ENCODE measurements around the gene DNASE1L2.

DNASE1L2 gene

GRCh38 chr16:2282262-2282661, 46.0 kb downstream of the DNASE1L2 start:
- TF ChIP-seq, protein P1, sequence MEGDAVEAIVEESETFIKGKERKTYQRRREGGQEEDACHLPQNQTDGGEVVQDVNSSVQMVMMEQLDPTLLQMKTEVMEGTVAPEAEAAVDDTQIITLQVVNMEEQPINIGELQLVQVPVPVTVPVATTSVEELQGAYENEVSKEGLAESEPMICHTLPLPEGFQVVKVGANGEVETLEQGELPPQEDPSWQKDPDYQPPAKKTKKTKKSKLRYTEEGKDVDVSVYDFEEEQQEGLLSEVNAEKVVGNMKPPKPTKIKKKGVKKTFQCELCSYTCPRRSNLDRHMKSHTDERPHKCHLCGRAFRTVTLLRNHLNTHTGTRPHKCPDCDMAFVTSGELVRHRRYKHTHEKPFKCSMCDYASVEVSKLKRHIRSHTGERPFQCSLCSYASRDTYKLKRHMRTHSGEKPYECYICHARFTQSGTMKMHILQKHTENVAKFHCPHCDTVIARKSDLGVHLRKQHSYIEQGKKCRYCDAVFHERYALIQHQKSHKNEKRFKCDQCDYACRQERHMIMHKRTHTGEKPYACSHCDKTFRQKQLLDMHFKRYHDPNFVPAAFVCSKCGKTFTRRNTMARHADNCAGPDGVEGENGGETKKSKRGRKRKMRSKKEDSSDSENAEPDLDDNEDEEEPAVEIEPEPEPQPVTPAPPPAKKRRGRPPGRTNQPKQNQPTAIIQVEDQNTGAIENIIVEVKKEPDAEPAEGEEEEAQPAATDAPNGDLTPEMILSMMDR (IDR thresholded peaks at IDR 0.05; ENCODE audit: low read depth, low read length), result no peak
- H3K36me3 ChIP-seq, result peaks cover 55% of the 10 kb centered on the region
- H3K4me3 ChIP-seq (ENCODE audit: low read depth, low read length), result no peak overlapping the region
- DNase-seq, result no peak
- H3K27me3 ChIP-seq (ENCODE audit: insufficient read depth, low read depth, severe bottlenecking), result no peaks in the 10 kb centered on the region
- no peaks in the 10 kb centered on the region for H3K9me3 ChIP-seq (ENCODE audit: severe bottlenecking)
- peak overlapping the region; percentile 50 for H3K27ac ChIP-seq

DNA sequence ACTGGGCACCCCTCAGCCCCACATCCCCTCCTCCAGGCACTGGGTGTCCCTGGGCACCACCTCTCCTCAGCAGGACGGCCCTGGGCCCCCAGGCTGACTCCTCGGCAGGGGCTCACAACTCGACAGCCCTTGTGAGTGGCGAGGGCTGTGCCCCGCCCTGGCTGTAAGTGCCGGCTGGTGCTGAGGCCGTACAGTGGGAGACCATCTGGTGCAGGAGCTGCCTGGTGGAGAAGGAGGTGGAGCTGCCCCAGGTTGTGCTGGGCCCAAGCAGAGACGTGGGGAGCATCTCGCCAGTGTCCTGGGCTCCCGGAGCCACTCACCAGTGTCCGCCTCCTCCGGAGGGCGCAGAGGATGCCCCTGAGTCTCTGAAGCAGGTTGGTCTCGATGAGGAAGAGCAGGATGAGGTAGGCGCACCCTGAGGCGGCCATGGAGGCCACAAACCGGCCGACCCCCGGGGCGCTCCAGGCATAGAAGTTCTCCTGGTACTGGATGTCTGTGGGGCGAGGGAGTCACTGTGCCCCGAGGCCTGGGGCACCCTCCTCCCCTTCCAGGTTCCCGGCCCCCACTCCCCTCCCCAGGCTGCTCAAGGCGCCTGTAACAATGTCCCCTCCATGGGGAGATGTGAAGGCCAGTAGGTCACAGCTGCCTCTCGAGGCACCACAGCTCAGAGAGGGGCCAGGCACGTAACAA, 46.8 kb downstream of the DNASE1L2 start:
- DNase-seq, result peak; percentile 92
- peaks cover 55% of the 10 kb centered on the region for H3K36me3 ChIP-seq

DNA sequence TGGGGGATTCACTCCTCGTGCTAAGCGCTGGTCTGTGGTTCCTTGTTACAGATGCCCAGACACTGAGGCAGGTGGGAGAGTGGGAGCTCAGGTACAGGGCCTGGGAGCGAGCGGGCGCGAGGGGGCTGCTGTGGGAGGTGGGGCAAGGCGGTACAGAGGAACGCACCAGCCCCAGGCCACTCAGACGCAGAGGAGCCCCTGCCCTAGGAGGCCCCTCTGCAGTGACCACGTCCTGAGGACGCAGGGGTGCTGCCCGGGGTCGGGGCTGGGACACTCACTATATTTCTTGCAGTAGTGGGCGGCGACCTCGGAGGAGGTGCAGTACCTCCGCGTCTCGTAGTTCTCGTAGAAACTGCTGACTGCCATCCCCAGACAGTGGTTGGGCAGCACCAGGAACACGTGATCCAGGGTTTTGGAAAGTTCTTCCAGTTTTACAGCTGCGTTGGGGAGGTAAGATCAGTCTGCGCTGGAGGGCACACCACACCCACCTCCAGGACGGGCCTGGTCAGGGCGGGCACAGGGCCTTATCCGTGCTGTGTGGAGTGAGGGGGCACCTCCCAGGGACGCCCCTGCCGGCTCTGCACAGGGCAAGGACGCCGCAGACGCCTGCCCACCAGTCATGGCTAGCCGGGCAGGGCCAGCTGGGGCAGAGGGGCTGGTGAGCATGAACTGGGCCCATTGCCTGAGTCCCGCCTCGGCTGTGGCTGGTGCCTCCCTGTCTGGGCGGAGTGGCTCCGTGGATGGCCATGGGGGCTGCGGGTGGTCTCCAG, 47.9 kb downstream of the DNASE1L2 start:
- TF ChIP-seq, protein P1 (IDR thresholded peaks at IDR 0.05; ENCODE audit: low read depth, low read length), result no peak
- H3K27me3 ChIP-seq (ENCODE audit: insufficient read depth, low read depth, severe bottlenecking), result no peaks in the 10 kb centered on the region
- no peak for DNase-seq
- H3K4me3 ChIP-seq (ENCODE audit: low read depth, low read length), result peak overlapping the region; percentile 47
- peak overlapping the region; percentile 92 for H3K27ac ChIP-seq
- peaks cover 5% of the 10 kb centered on the region for H3K9me3 ChIP-seq (ENCODE audit: severe bottlenecking)
- H3K36me3 ChIP-seq, result peaks cover 53% of the 10 kb centered on the region

More for the DNA sequence above, 46.8 kb downstream of the DNASE1L2 start:
- Histone ChIP-seq H3K27ac (peak overlapping the region; percentile 92), H3K9me3 (ENCODE audit: severe bottlenecking) (no peaks in the 10 kb centered on the region), H3K4me3 (ENCODE audit: low read depth, low read length) (peak overlapping the region; percentile 47), H3K27me3 (ENCODE audit: insufficient read depth, low read depth, severe bottlenecking) (no peaks in the 10 kb centered on the region)
- TF ChIP-seq, protein P1 (IDR thresholded peaks at IDR 0.05; ENCODE audit: low read depth, low read length), result no peak

- H3K4me3 ChIP-seq (ENCODE audit: low read depth, low read length), result no peak overlapping the region
- no peak for DNase-seq
- peaks cover 5% of the 10 kb centered on the region for H3K9me3 ChIP-seq (ENCODE audit: severe bottlenecking)
- no peaks in the 10 kb centered on the region for H3K27me3 ChIP-seq (ENCODE audit: insufficient read depth, low read depth, severe bottlenecking)
- H3K27ac ChIP-seq, result peak overlapping the region; percentile 92
- TF ChIP-seq, protein P1 (IDR thresholded peaks at IDR 0.05; ENCODE audit: low read depth, low read length), result no peak
- H3K36me3 ChIP-seq, result peaks cover 55% of the 10 kb centered on the region
These were observed 48.7 kb downstream of the DNASE1L2 start for GRCh38 chr16:2284797-2285576.

DNA sequence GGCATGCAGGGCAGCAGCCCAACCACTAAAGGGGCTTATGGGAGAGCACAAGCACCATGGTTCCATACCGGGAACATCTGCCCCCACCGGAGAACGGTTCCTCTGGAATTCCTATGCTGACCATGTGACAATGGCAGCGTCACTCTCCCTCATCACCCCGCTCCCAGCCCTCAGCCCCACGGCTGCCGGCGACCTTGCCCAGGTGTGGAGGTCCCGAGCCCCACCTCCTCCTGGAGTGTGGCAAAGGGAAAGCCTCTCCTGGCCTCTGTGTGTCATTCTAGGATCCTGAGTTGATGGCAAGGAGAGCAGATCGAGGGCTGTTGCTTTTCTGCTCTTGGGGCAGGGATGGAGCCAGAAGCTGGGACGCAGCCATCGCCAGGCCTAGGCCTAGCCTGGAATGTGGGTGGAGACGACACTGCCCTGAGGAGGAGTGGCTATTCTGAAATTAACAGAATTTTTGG, 49.5 kb downstream of the DNASE1L2 start:
- no peak overlapping the region for H3K4me3 ChIP-seq (ENCODE audit: low read depth, low read length)

More for the DNA sequence above, 49.5 kb downstream of the DNASE1L2 start:
- Histone ChIP-seq H3K36me3 (peaks cover 53% of the 10 kb centered on the region), H3K27me3 (ENCODE audit: insufficient read depth, low read depth, severe bottlenecking) (no peaks in the 10 kb centered on the region), H3K9me3 (ENCODE audit: severe bottlenecking) (peaks cover 5% of the 10 kb centered on the region), H3K27ac (no peak overlapping the region; the same call in 1 of the 2 replicates)
- TF ChIP-seq, protein P1 (IDR thresholded peaks at IDR 0.05; ENCODE audit: low read depth, low read length), result no peak
- DNase-seq, result no peak
